ENCODE data around the gene STOML3.

The STOML3 gene

DNA sequence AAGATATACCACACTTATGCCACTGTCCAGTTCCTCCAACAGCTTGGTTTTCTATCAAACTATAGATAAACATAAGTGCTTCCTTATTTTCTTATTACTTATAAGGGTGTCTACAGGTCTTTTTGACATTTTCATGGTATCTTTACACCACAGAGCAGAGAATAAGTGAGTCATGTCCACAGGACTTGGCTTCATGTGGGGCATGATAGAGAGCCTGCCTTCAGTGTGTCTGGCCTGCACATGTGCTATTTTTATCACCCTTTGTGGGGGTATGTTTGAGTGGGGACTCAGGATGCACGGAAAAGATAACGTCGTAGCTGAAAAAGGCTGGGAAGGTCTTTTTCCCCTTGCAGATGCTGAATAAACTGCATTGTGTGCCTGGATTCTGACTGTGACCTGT lies 8.1 kb upstream of the STOML3 start:
- Histone ChIP-seq H3K36me3 (replicated peaks; ENCODE audit: low read depth, low read length) (no peaks in the 10 kb centered on the region), H3K4me2 (ENCODE audit: low read length) (no peak overlapping the region), H3K9ac (ENCODE audit: low read length) (no peak overlapping the region), H4K20me1 (ENCODE audit: insufficient read depth, low read length) (no peaks in the 10 kb centered on the region), H2AFZ (ENCODE audit: low read depth, low read length) (no peak overlapping the region), H3K4me3 (ENCODE audit: low read length) (no peak overlapping the region), H3K27me3 (ENCODE audit: low read depth, low read length) (no peaks in the 10 kb centered on the region), H3K4me1 (ENCODE audit: low read length) (no peaks in the 10 kb centered on the region), H3K27ac (ENCODE audit: low read length) (no peak overlapping the region), H3K79me2 (ENCODE audit: low read length) (no peaks in the 10 kb centered on the region), H3K9me3 (ENCODE audit: insufficient read depth, low read length) (no peaks in the 10 kb centered on the region)
- TF ChIP-seq EZH2phosphoT487 (IDR thresholded peaks at IDR 0.05; ENCODE audit: low read depth) = no peak
- TF ChIP-seq, protein P1, sequence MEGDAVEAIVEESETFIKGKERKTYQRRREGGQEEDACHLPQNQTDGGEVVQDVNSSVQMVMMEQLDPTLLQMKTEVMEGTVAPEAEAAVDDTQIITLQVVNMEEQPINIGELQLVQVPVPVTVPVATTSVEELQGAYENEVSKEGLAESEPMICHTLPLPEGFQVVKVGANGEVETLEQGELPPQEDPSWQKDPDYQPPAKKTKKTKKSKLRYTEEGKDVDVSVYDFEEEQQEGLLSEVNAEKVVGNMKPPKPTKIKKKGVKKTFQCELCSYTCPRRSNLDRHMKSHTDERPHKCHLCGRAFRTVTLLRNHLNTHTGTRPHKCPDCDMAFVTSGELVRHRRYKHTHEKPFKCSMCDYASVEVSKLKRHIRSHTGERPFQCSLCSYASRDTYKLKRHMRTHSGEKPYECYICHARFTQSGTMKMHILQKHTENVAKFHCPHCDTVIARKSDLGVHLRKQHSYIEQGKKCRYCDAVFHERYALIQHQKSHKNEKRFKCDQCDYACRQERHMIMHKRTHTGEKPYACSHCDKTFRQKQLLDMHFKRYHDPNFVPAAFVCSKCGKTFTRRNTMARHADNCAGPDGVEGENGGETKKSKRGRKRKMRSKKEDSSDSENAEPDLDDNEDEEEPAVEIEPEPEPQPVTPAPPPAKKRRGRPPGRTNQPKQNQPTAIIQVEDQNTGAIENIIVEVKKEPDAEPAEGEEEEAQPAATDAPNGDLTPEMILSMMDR (IDR thresholded peaks at IDR 0.05; ENCODE audit: low read depth, low read length) = no peak

DNA sequence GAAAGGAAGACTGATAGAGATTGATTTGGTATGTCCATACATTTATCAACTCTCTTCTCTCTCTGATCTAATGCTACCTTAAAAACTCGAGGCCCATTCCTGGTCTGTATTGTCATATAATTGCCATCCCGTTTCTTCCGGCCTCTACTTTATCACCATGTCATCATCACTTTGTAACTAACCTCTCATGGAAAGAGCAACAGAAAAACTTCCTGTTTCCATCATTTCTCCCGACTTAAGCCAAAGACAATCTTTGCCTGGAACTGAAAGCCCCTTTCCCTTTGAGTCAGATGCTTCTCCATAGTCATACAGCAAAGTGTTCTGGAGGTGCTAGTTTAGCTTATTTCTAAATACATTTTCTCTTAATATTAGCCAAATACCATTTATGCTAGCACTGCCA lies 2.8 kb upstream of the STOML3 start:
- no peak overlapping the region for H3K4me3 ChIP-seq (ENCODE audit: low read length)
- H3K9ac ChIP-seq (ENCODE audit: low read length) = no peak overlapping the region
- no peak overlapping the region for H2AFZ ChIP-seq (ENCODE audit: low read depth, low read length)
- H3K9me3 ChIP-seq (ENCODE audit: insufficient read depth, low read length) = no peaks in the 10 kb centered on the region
- H3K79me2 ChIP-seq (ENCODE audit: low read length) = no peaks in the 10 kb centered on the region
- no peaks in the 10 kb centered on the region for H3K4me1 ChIP-seq (ENCODE audit: low read length)
- no peak overlapping the region for H3K27ac ChIP-seq (ENCODE audit: low read length)
- H3K4me2 ChIP-seq (ENCODE audit: low read length) = no peak overlapping the region
- H3K27me3 ChIP-seq (ENCODE audit: low read depth, low read length) = no peaks in the 10 kb centered on the region
- no peaks in the 10 kb centered on the region for H3K36me3 ChIP-seq (replicated peaks; ENCODE audit: low read depth, low read length)
- TF ChIP-seq, protein P1 (IDR thresholded peaks at IDR 0.05; ENCODE audit: low read depth, low read length) = no peak
- no peak for TF ChIP-seq EZH2phosphoT487 (IDR thresholded peaks at IDR 0.05; ENCODE audit: low read depth)
- no peaks in the 10 kb centered on the region for H4K20me1 ChIP-seq (ENCODE audit: insufficient read depth, low read length)

GRCh38 chr13:38981096-38981495 lies 9.5 kb downstream of the STOML3 start:
- H4K20me1 ChIP-seq (ENCODE audit: insufficient read depth, low read length) = no peaks in the 10 kb centered on the region
- H3K9ac ChIP-seq (ENCODE audit: low read length) = no peak overlapping the region
- H3K9me3 ChIP-seq (ENCODE audit: insufficient read depth, low read length) = no peaks in the 10 kb centered on the region; the same call in 1 of the 2 replicates
- H3K27me3 ChIP-seq (ENCODE audit: low read depth, low read length) = no peaks in the 10 kb centered on the region
- H3K79me2 ChIP-seq (ENCODE audit: low read length) = no peaks in the 10 kb centered on the region
- H3K4me2 ChIP-seq (ENCODE audit: low read length) = no peak overlapping the region
- no peaks in the 10 kb centered on the region for H3K4me1 ChIP-seq (ENCODE audit: low read length)
- no peak overlapping the region for H3K27ac ChIP-seq (ENCODE audit: low read length)
- no peak overlapping the region for H3K4me3 ChIP-seq (ENCODE audit: low read length)
- TF ChIP-seq, protein P1 (IDR thresholded peaks at IDR 0.05; ENCODE audit: low read depth, low read length) = no peak
- no peak for TF ChIP-seq EZH2phosphoT487 (IDR thresholded peaks at IDR 0.05; ENCODE audit: low read depth)
- no peak overlapping the region for H2AFZ ChIP-seq (ENCODE audit: low read depth, low read length)
- no peaks in the 10 kb centered on the region for H3K36me3 ChIP-seq (replicated peaks; ENCODE audit: low read depth, low read length)

GRCh38 chr13:38980750-38981078 lies 9.9 kb downstream of the STOML3 start:
- Histone ChIP-seq H3K4me2 (ENCODE audit: low read length) (no peak overlapping the region), H3K9ac (ENCODE audit: low read length) (no peak overlapping the region), H3K4me3 (ENCODE audit: low read length) (no peak overlapping the region), H2AFZ (ENCODE audit: low read depth, low read length) (no peak overlapping the region), H3K27ac (ENCODE audit: low read length) (no peak overlapping the region), H3K79me2 (ENCODE audit: low read length) (no peaks in the 10 kb centered on the region), H3K9me3 (ENCODE audit: insufficient read depth, low read length) (no peaks in the 10 kb centered on the region; the same call in 1 of the 2 replicates), H3K36me3 (replicated peaks; ENCODE audit: low read depth, low read length) (no peaks in the 10 kb centered on the region), H3K4me1 (ENCODE audit: low read length) (no peaks in the 10 kb centered on the region), H3K27me3 (ENCODE audit: low read depth, low read length) (no peaks in the 10 kb centered on the region), H4K20me1 (ENCODE audit: insufficient read depth, low read length) (no peaks in the 10 kb centered on the region)
- no peak for TF ChIP-seq EZH2phosphoT487 (IDR thresholded peaks at IDR 0.05; ENCODE audit: low read depth)
- TF ChIP-seq, protein P1 (IDR thresholded peaks at IDR 0.05; ENCODE audit: low read depth, low read length) = no peak
